ENCODE measurements around the gene DOLPP1. TPM values are rescaled to one million over a fixed set of nuclear protein-coding genes. Genes with fewer than 3 reads are reported as not detected.
A peak's percentile ranks its signal among the peaks of the same experiment; 100 is the strongest.

Gene DOLPP1
- total RNA-seq, 4 donors from 2014 or later: 1.0 to 10.2 (median 9.7) TPM; not detected in 1

GRCh38 chr9:129137292-129138143, 56.6 kb downstream of the DOLPP1 start:
- H3K36me3 ChIP-seq: no peaks in the 10 kb centered on the region
- H3K27ac ChIP-seq: peak overlapping the region; percentile 99 to 100
- H3K9me3 ChIP-seq: no peaks in the 10 kb centered on the region
- intact Hi-C loops (cut with DNase I; ENCODE audit: low total_unique reads): loop anchor here (5.0 kb wide), 2 partner anchors 35 to 475 kb away; no protein-coding TSS in a partner anchor
- no peaks in the 10 kb centered on the region for H3K27me3 ChIP-seq
- DNase-seq: no peak
- H3K4me3 ChIP-seq: no peak overlapping the region
- TF ChIP-seq POLR2A (IDR thresholded peaks at IDR 0.05): no peak
- no peak for TF ChIP-seq CTCF (IDR thresholded peaks at IDR 0.05)
- H3K4me1 ChIP-seq: peaks cover 9 to 24% of the 10 kb centered on the region in 2 donors

- Histone ChIP-seq H3K36me3 (no peaks in the 10 kb centered on the region), H3K27ac (peak overlapping the region; percentile 99 to 100), H3K27me3 (no peaks in the 10 kb centered on the region), H3K9me3 (no peaks in the 10 kb centered on the region), H3K4me3 (no peak overlapping the region), H3K4me1 (peaks cover 10 to 28% of the 10 kb centered on the region in 2 donors)
- intact Hi-C loops (cut with DNase I; ENCODE audit: low total_unique reads): loop anchor here (5.0 kb wide), 2 partner anchors 34 to 474 kb away; no protein-coding TSS in a partner anchor
- TF ChIP-seq POLR2A (IDR thresholded peaks at IDR 0.05) (no peak), CTCF (IDR thresholded peaks at IDR 0.05) (no peak)
- DNase-seq: no peak
Measured at GRCh38 chr9:129138144-129138462, 57.2 kb downstream of the DOLPP1 start.

- peak in 1 of 2 donors; percentile 27 for TF ChIP-seq POLR2A (IDR thresholded peaks at IDR 0.05)
- no peak for TF ChIP-seq CTCF (IDR thresholded peaks at IDR 0.05)
- intact Hi-C loops (cut with DNase I; ENCODE audit: low total_unique reads): loop anchor here (5.0 kb wide), 2 partner anchors 34 to 474 kb away; no protein-coding TSS in a partner anchor
- Histone ChIP-seq H3K4me3 (peak overlapping the region in 1 of 2 donors; percentile 42), H3K27me3 (no peaks in the 10 kb centered on the region), H3K9me3 (no peaks in the 10 kb centered on the region), H3K27ac (peak overlapping the region; percentile 99 to 100), H3K4me1 (peaks cover 15 to 33% of the 10 kb centered on the region in 2 donors), H3K36me3 (no peaks in the 10 kb centered on the region)
- DNase-seq: peak; percentile 56 to 57
Measured at GRCh38 chr9:129138476-129139232, 57.7 kb downstream of the DOLPP1 start.

GRCh38 chr9:129139233-129139992, 58.5 kb downstream of the DOLPP1 start:
- peak; percentile 91 to 97 (median 96) for TF ChIP-seq CTCF (IDR thresholded peaks at IDR 0.05)
- TF ChIP-seq POLR2A (IDR thresholded peaks at IDR 0.05): no peak
- Histone ChIP-seq H3K36me3 (no peaks in the 10 kb centered on the region), H3K4me3 (peak overlapping the region; percentile 33 to 42), H3K9me3 (no peaks in the 10 kb centered on the region), H3K4me1 (peaks cover 20 to 37% of the 10 kb centered on the region in 2 donors), H3K27ac (peak overlapping the region; percentile 99 to 100), H3K27me3 (no peaks in the 10 kb centered on the region)
- DNase-seq: peak; percentile 76 to 89
- intact Hi-C loops (cut with DNase I; ENCODE audit: low total_unique reads): loop anchor here (5.0 kb wide), 2 partner anchors 33 to 473 kb away; no protein-coding TSS in a partner anchor
